Measurements from ENCODE around the gene NF1. TPM values are rescaled to one million over a fixed set of nuclear protein-coding genes. Genes with fewer than 3 reads are reported as not detected.

Gene NF1
- total RNA-seq, 4 donors from 2014 or later: 66.1 to 107 (median 90.9) TPM

- TF ChIP-seq EP300 (IDR thresholded peaks at IDR 0.05) (no peak), POLR2A (IDR thresholded peaks at IDR 0.05) (no peak)
- TF ChIP-seq, protein P1, sequence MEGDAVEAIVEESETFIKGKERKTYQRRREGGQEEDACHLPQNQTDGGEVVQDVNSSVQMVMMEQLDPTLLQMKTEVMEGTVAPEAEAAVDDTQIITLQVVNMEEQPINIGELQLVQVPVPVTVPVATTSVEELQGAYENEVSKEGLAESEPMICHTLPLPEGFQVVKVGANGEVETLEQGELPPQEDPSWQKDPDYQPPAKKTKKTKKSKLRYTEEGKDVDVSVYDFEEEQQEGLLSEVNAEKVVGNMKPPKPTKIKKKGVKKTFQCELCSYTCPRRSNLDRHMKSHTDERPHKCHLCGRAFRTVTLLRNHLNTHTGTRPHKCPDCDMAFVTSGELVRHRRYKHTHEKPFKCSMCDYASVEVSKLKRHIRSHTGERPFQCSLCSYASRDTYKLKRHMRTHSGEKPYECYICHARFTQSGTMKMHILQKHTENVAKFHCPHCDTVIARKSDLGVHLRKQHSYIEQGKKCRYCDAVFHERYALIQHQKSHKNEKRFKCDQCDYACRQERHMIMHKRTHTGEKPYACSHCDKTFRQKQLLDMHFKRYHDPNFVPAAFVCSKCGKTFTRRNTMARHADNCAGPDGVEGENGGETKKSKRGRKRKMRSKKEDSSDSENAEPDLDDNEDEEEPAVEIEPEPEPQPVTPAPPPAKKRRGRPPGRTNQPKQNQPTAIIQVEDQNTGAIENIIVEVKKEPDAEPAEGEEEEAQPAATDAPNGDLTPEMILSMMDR (IDR thresholded peaks at IDR 0.05): no peak
- H3K27ac ChIP-seq: no peak overlapping the region
- H3K27me3 ChIP-seq: peaks cover 0 to 10% of the 10 kb centered on the region in 2 donors
- no peak for DNase-seq (ENCODE audit: low spot score in 2 of 2)
- H3K4me3 ChIP-seq: no peak overlapping the region
- 85 to 92% methylated on average over 7 of the region's 7 CpGs for WGBS, 2 donors
- H3K36me3 ChIP-seq: peaks cover 0 to 16% (median 6%) of the 10 kb centered on the region in 3 donors
- H3K4me1 ChIP-seq: peaks cover 0 to 7% (median under 1%) of the 10 kb centered on the region in 4 donors
- H3K9me3 ChIP-seq: no peaks in the 10 kb centered on the region
Measured at GRCh38 chr17:31385428-31386285, 290.9 kb downstream of the NF1 start.

DNA sequence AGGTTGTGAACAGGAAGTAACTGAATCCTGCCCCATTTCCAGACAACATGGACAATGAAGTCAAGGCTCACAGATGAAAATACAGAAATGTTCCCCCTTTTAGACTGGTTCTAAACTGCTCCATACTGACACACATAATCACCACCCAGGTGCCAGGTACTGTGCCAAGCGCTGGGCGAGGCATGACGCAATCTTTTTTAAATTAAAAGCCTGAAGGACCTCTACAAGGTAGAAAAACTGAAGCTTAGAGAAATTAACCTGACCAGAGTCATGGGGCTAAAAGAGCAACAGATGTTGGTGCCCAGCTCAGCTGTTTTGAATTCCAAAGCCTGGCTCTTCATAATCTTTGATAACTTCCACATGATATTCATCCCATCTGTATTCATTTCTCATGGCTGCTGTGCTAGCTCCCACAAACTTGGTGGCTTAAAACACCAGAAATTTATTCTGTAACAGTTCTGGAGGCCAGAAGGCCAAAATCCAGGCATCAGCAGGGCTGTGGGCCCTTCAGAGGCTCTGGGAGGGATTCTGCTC, 291.8 kb downstream of the NF1 start:
- WGBS, 2 donors: 75 to 79% methylated on average over 3 of the region's 3 CpGs
- TF ChIP-seq POLR2A (IDR thresholded peaks at IDR 0.05) (no peak), EP300 (IDR thresholded peaks at IDR 0.05) (no peak)
- TF ChIP-seq, protein P1 (IDR thresholded peaks at IDR 0.05): no peak
- Histone ChIP-seq H3K4me1 (peaks cover 0 to 14% (median 7%) of the 10 kb centered on the region in 4 donors), H3K27ac (no peak overlapping the region), H3K4me3 (no peak overlapping the region), H3K36me3 (peaks cover 0 to 15% (median 6%) of the 10 kb centered on the region in 3 donors), H3K9me3 (no peaks in the 10 kb centered on the region), H3K27me3 (peaks cover 0 to 17% of the 10 kb centered on the region in 2 donors)
- no peak for DNase-seq (ENCODE audit: low spot score in 2 of 2)

DNA sequence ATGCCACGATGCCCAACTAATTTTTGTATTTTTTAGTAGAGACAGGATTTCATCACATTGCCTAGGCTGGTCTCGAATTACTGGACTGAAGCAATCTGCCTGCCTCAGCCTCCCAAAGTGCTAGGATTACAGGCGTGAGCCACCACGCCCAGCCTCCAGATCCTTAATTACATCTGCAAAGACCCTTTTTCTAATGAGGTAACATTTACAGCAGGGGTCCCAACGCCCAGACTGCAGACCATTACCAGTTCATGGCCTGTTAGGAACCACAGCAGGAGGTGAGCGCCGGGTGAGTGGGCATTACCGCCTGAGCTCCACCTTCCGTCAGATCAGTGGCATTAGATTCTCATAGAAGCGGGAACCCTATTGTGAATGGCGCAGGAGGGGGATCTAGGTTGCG, 292.7 kb downstream of the NF1 start:
- peaks cover 0 to 21% (median 10%) of the 10 kb centered on the region in 4 donors for H3K4me1 ChIP-seq
- no peak for DNase-seq (ENCODE audit: low spot score in 2 of 2)
- no peaks in the 10 kb centered on the region for H3K9me3 ChIP-seq
- H3K27me3 ChIP-seq: peaks cover 0 to 23% of the 10 kb centered on the region in 2 donors
- 79 to 81% methylated on average over 12 of the region's 12 CpGs for whole genome bisulfite sequencing, 2 donors
- H3K4me3 ChIP-seq: no peak overlapping the region
- H3K27ac ChIP-seq: no peak overlapping the region
- peaks cover 0 to 7% (median 0%) of the 10 kb centered on the region in 3 donors for H3K36me3 ChIP-seq
- TF ChIP-seq, protein P1 (IDR thresholded peaks at IDR 0.05): no peak
- TF ChIP-seq EP300 (IDR thresholded peaks at IDR 0.05) (no peak), POLR2A (IDR thresholded peaks at IDR 0.05) (no peak)

DNA sequence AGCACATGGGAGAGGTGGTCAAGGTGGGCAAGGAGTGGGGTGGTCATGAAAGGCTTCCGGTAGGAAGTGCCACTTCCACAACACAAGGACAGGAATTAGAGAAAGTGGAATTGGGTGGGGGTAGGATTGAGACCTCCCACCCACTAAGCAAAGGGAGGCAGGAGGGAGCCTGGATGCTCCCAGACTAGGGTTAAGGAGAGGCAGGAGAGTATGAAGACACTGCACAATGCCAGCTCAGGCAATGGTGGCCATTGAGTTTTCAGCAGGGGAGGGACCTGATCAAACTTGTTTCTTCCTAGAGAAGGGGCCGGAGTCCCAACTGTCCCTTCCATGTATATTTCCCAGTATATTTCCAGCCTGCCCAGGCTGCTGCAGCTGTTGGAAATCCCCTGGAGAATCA, 293.6 kb downstream of the NF1 start:
- Histone ChIP-seq H3K4me1 (peaks cover 0 to 22% (median 11%) of the 10 kb centered on the region in 4 donors), H3K27ac (no peak overlapping the region), H3K9me3 (no peaks in the 10 kb centered on the region), H3K36me3 (no peaks in the 10 kb centered on the region), H3K27me3 (peaks cover 0 to 32% of the 10 kb centered on the region in 2 donors), H3K4me3 (no peak overlapping the region)
- 77 to 79% methylated on average over 2 of the region's 2 CpGs for WGBS, 2 donors
- no peak for TF ChIP-seq POLR2A (IDR thresholded peaks at IDR 0.05)
- TF ChIP-seq EP300 (IDR thresholded peaks at IDR 0.05): no peak
- TF ChIP-seq, protein P1 (IDR thresholded peaks at IDR 0.05): no peak
- DNase-seq (ENCODE audit: low spot score in 2 of 2): no peak

Measured in tibial nerve (tissue), 4 donors.